ENCODE results near the gene ARHGEF17. TPM values are rescaled to one million over a fixed set of nuclear protein-coding genes. Genes with fewer than 3 reads are reported as not detected.

ARHGEF17 gene
- polyA plus RNA-seq, 2 donors: 8.2 to 11.8 TPM

GRCh38 chr11:73400293-73400692 lies 92.2 kb downstream of the ARHGEF17 start:
- WGBS, 2 donors: 93 to 96% methylated on average over 6 of the region's 6 CpGs
- H3K27ac ChIP-seq (ENCODE audit: low read depth in 2 of 2, low read length in 1 of 2): no peak overlapping the region
- H3K9me3 ChIP-seq (ENCODE audit: control insufficient read depth in 2 of 2, insufficient read depth in 1 of 2, low read depth in 1 of 2, low read length in 1 of 2): no peaks in the 10 kb centered on the region

GRCh38 chr11:73401217-73401923 lies 93.3 kb downstream of the ARHGEF17 start:
- 81 to 82% methylated on average over 3 of the region's 3 CpGs for WGBS, 2 donors
- Histone ChIP-seq H3K4me3 (ENCODE audit: low read depth in 1 of 2, low read length in 2 of 2) (no peak overlapping the region), H3K9me3 (ENCODE audit: control insufficient read depth in 2 of 2, insufficient read depth in 1 of 2, low read depth in 1 of 2, low read length in 1 of 2) (no peaks in the 10 kb centered on the region), H3K4me1 (ENCODE audit: control insufficient read depth in 2 of 2, insufficient read depth in 2 of 2, low read length in 1 of 2) (no peaks in the 10 kb centered on the region), H3K27ac (ENCODE audit: low read depth in 2 of 2, low read length in 1 of 2) (no peak overlapping the region), H3K36me3 (ENCODE audit: control insufficient read depth in 2 of 2, insufficient read depth in 2 of 2, low read length in 1 of 2) (peaks cover 3 to 6% of the 10 kb centered on the region in 2 donors), H3K27me3 (ENCODE audit: control insufficient read depth in 1 of 2, insufficient read depth in 2 of 2, low read length in 2 of 2) (no peaks in the 10 kb centered on the region)

More at GRCh38 chr11:73400293-73400692, 92.2 kb downstream of the ARHGEF17 start:
- Histone ChIP-seq H3K4me3 (ENCODE audit: low read depth in 1 of 2, low read length in 2 of 2) (no peak overlapping the region), H3K27me3 (ENCODE audit: control insufficient read depth in 1 of 2, insufficient read depth in 2 of 2, low read length in 2 of 2) (no peaks in the 10 kb centered on the region), H3K4me1 (ENCODE audit: control insufficient read depth in 2 of 2, insufficient read depth in 2 of 2, low read length in 1 of 2) (no peaks in the 10 kb centered on the region), H3K36me3 (ENCODE audit: control insufficient read depth in 2 of 2, insufficient read depth in 2 of 2, low read length in 1 of 2) (peaks cover 3 to 5% of the 10 kb centered on the region in 2 donors)

GRCh38 chr11:73401924-73402833 lies 94.1 kb downstream of the ARHGEF17 start:
- no peak overlapping the region for H3K27ac ChIP-seq (ENCODE audit: low read depth in 2 of 2, low read length in 1 of 2)
- no peaks in the 10 kb centered on the region for H3K9me3 ChIP-seq (ENCODE audit: control insufficient read depth in 2 of 2, insufficient read depth in 1 of 2, low read depth in 1 of 2, low read length in 1 of 2)
- H3K4me1 ChIP-seq (ENCODE audit: control insufficient read depth in 2 of 2, insufficient read depth in 2 of 2, low read length in 1 of 2): no peaks in the 10 kb centered on the region
- peaks cover 3% of the 10 kb centered on the region in 2 donors for H3K36me3 ChIP-seq (ENCODE audit: control insufficient read depth in 2 of 2, insufficient read depth in 2 of 2, low read length in 1 of 2)
- no peaks in the 10 kb centered on the region for H3K27me3 ChIP-seq (ENCODE audit: control insufficient read depth in 1 of 2, insufficient read depth in 2 of 2, low read length in 2 of 2)
- WGBS, 2 donors: 86 to 90% methylated on average over 15 of the region's 15 CpGs
- no peak overlapping the region for H3K4me3 ChIP-seq (ENCODE audit: low read depth in 1 of 2, low read length in 2 of 2)

- WGBS, 2 donors: 76 to 80% methylated on average over 1 of the region's 1 CpG
Observed at GRCh38 chr11:73402834-73403185, 94.7 kb downstream of the ARHGEF17 start.

GRCh38 chr11:73403541-73403940 lies 95.5 kb downstream of the ARHGEF17 start:
- 92 to 95% methylated on average over 5 of the region's 5 CpGs for WGBS, 2 donors
- Histone ChIP-seq H3K36me3 (ENCODE audit: control insufficient read depth in 2 of 2, insufficient read depth in 2 of 2, low read length in 1 of 2) (peaks cover 3 to 6% of the 10 kb centered on the region in 2 donors), H3K27me3 (ENCODE audit: control insufficient read depth in 1 of 2, insufficient read depth in 2 of 2, low read length in 2 of 2) (no peaks in the 10 kb centered on the region), H3K27ac (ENCODE audit: low read depth in 2 of 2, low read length in 1 of 2) (no peak overlapping the region), H3K4me3 (ENCODE audit: low read depth in 1 of 2, low read length in 2 of 2) (no peak overlapping the region), H3K4me1 (ENCODE audit: control insufficient read depth in 2 of 2, insufficient read depth in 2 of 2, low read length in 1 of 2) (no peaks in the 10 kb centered on the region), H3K9me3 (ENCODE audit: control insufficient read depth in 2 of 2, insufficient read depth in 1 of 2, low read depth in 1 of 2, low read length in 1 of 2) (no peaks in the 10 kb centered on the region)

More at GRCh38 chr11:73402834-73403185, 94.7 kb downstream of the ARHGEF17 start:
- Histone ChIP-seq H3K4me1 (ENCODE audit: control insufficient read depth in 2 of 2, insufficient read depth in 2 of 2, low read length in 1 of 2) (no peaks in the 10 kb centered on the region), H3K27me3 (ENCODE audit: control insufficient read depth in 1 of 2, insufficient read depth in 2 of 2, low read length in 2 of 2) (no peaks in the 10 kb centered on the region), H3K27ac (ENCODE audit: low read depth in 2 of 2, low read length in 1 of 2) (no peak overlapping the region), H3K36me3 (ENCODE audit: control insufficient read depth in 2 of 2, insufficient read depth in 2 of 2, low read length in 1 of 2) (peaks cover 3 to 6% of the 10 kb centered on the region in 2 donors), H3K4me3 (ENCODE audit: low read depth in 1 of 2, low read length in 2 of 2) (no peak overlapping the region), H3K9me3 (ENCODE audit: control insufficient read depth in 2 of 2, insufficient read depth in 1 of 2, low read depth in 1 of 2, low read length in 1 of 2) (no peaks in the 10 kb centered on the region)

GRCh38 chr11:73404048-73404447 lies 96.0 kb downstream of the ARHGEF17 start:
- Histone ChIP-seq H3K27me3 (ENCODE audit: control insufficient read depth in 1 of 2, insufficient read depth in 2 of 2, low read length in 2 of 2) (no peaks in the 10 kb centered on the region), H3K27ac (ENCODE audit: low read depth in 2 of 2, low read length in 1 of 2) (no peak overlapping the region), H3K4me1 (ENCODE audit: control insufficient read depth in 2 of 2, insufficient read depth in 2 of 2, low read length in 1 of 2) (no peaks in the 10 kb centered on the region), H3K4me3 (ENCODE audit: low read depth in 1 of 2, low read length in 2 of 2) (no peak overlapping the region), H3K9me3 (ENCODE audit: control insufficient read depth in 2 of 2, insufficient read depth in 1 of 2, low read depth in 1 of 2, low read length in 1 of 2) (no peaks in the 10 kb centered on the region), H3K36me3 (ENCODE audit: control insufficient read depth in 2 of 2, insufficient read depth in 2 of 2, low read length in 1 of 2) (peaks cover 3 to 9% of the 10 kb centered on the region in 2 donors)
- WGBS, 2 donors: 67 to 69% methylated on average over 4 of the region's 4 CpGs

GRCh38 chr11:73404506-73405145 lies 96.5 kb downstream of the ARHGEF17 start:
- peaks cover 3 to 13% of the 10 kb centered on the region in 2 donors for H3K36me3 ChIP-seq (ENCODE audit: control insufficient read depth in 2 of 2, insufficient read depth in 2 of 2, low read length in 1 of 2)
- H3K4me1 ChIP-seq (ENCODE audit: control insufficient read depth in 2 of 2, insufficient read depth in 2 of 2, low read length in 1 of 2): no peaks in the 10 kb centered on the region
- 90 to 94% methylated on average over 5 of the region's 5 CpGs for WGBS, 2 donors
- no peaks in the 10 kb centered on the region for H3K27me3 ChIP-seq (ENCODE audit: control insufficient read depth in 1 of 2, insufficient read depth in 2 of 2, low read length in 2 of 2)
- H3K9me3 ChIP-seq (ENCODE audit: control insufficient read depth in 2 of 2, insufficient read depth in 1 of 2, low read depth in 1 of 2, low read length in 1 of 2): no peaks in the 10 kb centered on the region
- H3K4me3 ChIP-seq (ENCODE audit: low read depth in 1 of 2, low read length in 2 of 2): no peak overlapping the region
- H3K27ac ChIP-seq (ENCODE audit: low read depth in 2 of 2, low read length in 1 of 2): no peak overlapping the region

GRCh38 chr11:73405146-73405510 lies 97.1 kb downstream of the ARHGEF17 start:
- Histone ChIP-seq H3K27me3 (ENCODE audit: control insufficient read depth in 1 of 2, insufficient read depth in 2 of 2, low read length in 2 of 2) (no peaks in the 10 kb centered on the region), H3K36me3 (ENCODE audit: control insufficient read depth in 2 of 2, insufficient read depth in 2 of 2, low read length in 1 of 2) (peaks cover 3 to 13% of the 10 kb centered on the region in 2 donors), H3K9me3 (ENCODE audit: control insufficient read depth in 2 of 2, insufficient read depth in 1 of 2, low read depth in 1 of 2, low read length in 1 of 2) (no peaks in the 10 kb centered on the region), H3K4me1 (ENCODE audit: control insufficient read depth in 2 of 2, insufficient read depth in 2 of 2, low read length in 1 of 2) (no peaks in the 10 kb centered on the region), H3K27ac (ENCODE audit: low read depth in 2 of 2, low read length in 1 of 2) (no peak overlapping the region), H3K4me3 (ENCODE audit: low read depth in 1 of 2, low read length in 2 of 2) (no peak overlapping the region)
- WGBS, 2 donors: 94 to 95% methylated on average over 8 of the region's 8 CpGs

GRCh38 chr11:73406131-73406530 lies 98.1 kb downstream of the ARHGEF17 start:
- Histone ChIP-seq H3K27ac (ENCODE audit: low read depth in 2 of 2, low read length in 1 of 2) (no peak overlapping the region), H3K4me1 (ENCODE audit: control insufficient read depth in 2 of 2, insufficient read depth in 2 of 2, low read length in 1 of 2) (no peaks in the 10 kb centered on the region), H3K9me3 (ENCODE audit: control insufficient read depth in 2 of 2, insufficient read depth in 1 of 2, low read depth in 1 of 2, low read length in 1 of 2) (no peaks in the 10 kb centered on the region), H3K4me3 (ENCODE audit: low read depth in 1 of 2, low read length in 2 of 2) (no peak overlapping the region), H3K27me3 (ENCODE audit: control insufficient read depth in 1 of 2, insufficient read depth in 2 of 2, low read length in 2 of 2) (no peaks in the 10 kb centered on the region), H3K36me3 (ENCODE audit: control insufficient read depth in 2 of 2, insufficient read depth in 2 of 2, low read length in 1 of 2) (peaks cover 3 to 13% of the 10 kb centered on the region in 2 donors)
- 94 to 100% methylated on average over 1 of the region's 1 CpG for WGBS, 2 donors

Data from esophagus (tissue), 2 donors.